ENCODE data around the gene ARL2BP. TPM values are rescaled to one million over a fixed set of nuclear protein-coding genes. Genes with fewer than 3 reads are reported as not detected.

ARL2BP gene
- 127 and 145 TPM in 2 replicates for total RNA-seq

DNA sequence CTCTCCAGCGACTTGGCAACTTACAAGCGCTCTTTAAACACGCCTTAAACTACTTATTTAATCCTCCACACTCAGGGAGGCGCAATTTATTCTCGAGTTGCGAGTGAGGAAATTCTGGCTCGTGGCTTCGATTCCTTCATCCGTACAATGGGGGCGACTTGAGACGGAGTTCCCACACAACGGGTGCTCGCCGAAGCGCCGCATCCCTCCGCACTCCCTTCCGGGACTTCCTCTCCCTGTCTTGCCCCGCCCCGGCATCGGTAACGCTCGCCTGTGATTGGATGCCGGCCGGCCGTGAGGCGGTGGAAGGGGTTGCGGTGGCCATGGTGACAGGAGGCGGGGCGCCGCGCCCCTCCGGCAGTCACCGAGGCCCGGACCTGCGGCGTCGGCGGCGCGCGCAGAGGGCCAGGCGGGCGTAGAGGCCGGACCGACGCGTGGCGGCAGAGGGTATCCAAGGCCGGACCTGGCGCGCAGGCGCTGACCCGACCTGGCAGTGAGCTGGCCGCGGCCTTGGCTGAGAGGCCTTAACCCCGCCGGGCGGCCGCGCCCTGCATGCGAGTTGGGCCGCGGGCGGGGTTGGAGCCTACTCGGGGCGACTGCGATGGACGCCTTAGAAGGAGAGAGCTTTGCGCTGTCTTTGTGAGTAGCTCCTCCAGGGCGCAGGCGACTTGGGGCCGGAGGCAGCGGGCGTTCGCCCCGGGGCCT lies at the start of gene ARL2BP:
Gene ARL2BP (plus strand): TSS at position 493 of the 705 bp plus-strand sequence. CDS start 109 bp downstream, at position 602.

DNA sequence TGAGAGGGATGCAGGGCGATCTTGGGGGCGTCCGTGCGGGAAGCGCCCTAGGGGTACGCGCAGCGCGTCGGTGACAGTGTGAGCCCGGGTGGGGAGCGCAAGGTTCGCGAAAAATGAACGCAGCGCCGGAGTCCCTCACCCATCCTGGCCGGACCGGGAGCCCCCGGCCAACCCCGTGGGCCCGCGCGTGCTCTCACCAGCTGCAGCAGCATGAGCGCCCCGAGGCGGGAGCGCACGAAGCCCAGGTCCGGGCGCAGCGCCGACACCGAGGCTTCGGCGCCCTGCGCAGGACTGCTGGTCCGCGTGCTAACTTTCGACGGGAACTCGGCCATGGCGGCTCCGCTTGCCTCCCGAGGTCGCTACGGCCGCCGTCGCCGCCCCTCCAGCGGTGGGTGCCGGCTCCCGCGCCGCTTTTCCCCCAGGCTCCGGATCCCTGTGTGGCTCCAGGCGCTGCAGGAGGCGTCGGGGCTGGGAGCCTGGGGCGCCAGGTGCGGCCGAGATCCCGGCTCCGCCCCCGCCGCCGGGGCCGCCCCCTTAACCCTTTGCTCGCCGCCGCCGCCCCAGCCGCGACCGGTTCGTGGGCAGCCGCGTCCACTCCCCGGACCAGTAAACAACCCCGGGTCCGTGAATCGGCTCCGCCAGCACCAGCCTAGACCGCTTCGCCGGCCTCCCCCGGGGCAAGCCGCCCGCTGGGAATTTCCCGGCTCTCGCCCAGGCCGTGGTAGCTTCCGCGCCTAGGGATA lies 39.3 kb downstream of the ARL2BP start, which contains the start of gene PLLP:
Gene PLLP (minus strand): TSS at position 464 of the 743 bp plus-strand sequence. CDS start 132 bp downstream, at position 332.

Other genes starting within 250 kb of the ARL2BP start
- 57.4 and 62.7 TPM in 2 replicates for gene CPNE2, start 152.7 kb upstream of the ARL2BP start, total RNA-seq
- gene PSME3IP1, start 59.2 kb upstream of the ARL2BP start, total RNA-seq = 90.6 and 98.8 TPM in 2 replicates
- gene RSPRY1, start 58.9 kb upstream of the ARL2BP start, total RNA-seq = 93.6 and 98.6 TPM in 2 replicates
- gene PLLP, start 39.4 kb downstream of the ARL2BP start, total RNA-seq = 1.4 and 2.0 TPM in 2 replicates
- not detected in 2 replicates for gene CCL22, start 113.5 kb downstream of the ARL2BP start, total RNA-seq
- 0.27 and 1.7 TPM in 2 replicates for gene CX3CL1, start 127.2 kb downstream of the ARL2BP start, total RNA-seq
- gene CCL17, start 159.5 kb downstream of the ARL2BP start, total RNA-seq = not detected in 2 replicates
- 74.7 and 80.6 TPM in 2 replicates for gene CIAPIN1, start 202.1 kb downstream of the ARL2BP start, total RNA-seq
- gene COQ9, start 202.2 kb downstream of the ARL2BP start, total RNA-seq = 35.9 and 45.7 TPM in 2 replicates
- 107 and 111 TPM in 2 replicates for gene POLR2C, start 217.4 kb downstream of the ARL2BP start, total RNA-seq
- 18.0 and 29.9 TPM in 2 replicates for gene DOK4, start 241.2 kb downstream of the ARL2BP start, total RNA-seq

Measured in thoracic aorta endothelial cell (primary cell).